Activated CD4-positive, CD25-positive, alpha-beta regulatory T cell treated with anti-CD3 and anti-CD28 coated beads, Interleukin-2, amount 50 U/mL, for 16 hours (primary cell): ENCODE data around the gene FDXR.

Source experiments
- DNase-seq: peaks from one replicate; pipeline ENCODE4 v3.0.0-alpha.2; 2020; ENCODE audit warnings: low read depth, low spot score

Gene FDXR

DNA sequence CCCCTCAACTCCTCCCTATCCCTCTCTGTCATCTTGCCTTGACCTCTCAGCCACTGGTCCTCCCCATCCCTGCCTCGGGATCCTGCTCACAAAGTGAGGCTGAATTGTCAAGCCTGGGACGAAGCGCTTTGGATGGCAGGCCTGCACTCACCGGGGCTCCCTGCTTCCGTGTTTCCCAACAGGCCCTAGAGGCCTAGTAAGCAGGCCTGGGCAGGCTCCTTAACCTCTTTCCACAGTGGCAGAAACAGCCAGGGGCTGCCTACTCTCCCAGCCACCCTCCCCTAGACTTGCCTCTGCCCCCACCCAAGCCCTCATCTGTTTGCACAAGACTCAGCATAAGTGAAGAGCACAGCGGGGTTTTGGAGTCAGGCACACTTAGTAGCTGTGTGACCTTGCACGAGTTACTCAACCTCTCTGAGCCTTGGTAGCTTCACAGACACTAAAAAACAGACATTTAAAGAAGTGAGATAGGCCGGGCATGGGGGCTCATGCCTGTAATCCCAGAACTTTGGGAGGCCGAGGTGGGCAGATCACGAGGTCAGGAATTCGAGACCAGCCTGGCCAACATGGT lies 25.7 kb upstream of the FDXR start:
- DNase-seq, result no peak

DNA sequence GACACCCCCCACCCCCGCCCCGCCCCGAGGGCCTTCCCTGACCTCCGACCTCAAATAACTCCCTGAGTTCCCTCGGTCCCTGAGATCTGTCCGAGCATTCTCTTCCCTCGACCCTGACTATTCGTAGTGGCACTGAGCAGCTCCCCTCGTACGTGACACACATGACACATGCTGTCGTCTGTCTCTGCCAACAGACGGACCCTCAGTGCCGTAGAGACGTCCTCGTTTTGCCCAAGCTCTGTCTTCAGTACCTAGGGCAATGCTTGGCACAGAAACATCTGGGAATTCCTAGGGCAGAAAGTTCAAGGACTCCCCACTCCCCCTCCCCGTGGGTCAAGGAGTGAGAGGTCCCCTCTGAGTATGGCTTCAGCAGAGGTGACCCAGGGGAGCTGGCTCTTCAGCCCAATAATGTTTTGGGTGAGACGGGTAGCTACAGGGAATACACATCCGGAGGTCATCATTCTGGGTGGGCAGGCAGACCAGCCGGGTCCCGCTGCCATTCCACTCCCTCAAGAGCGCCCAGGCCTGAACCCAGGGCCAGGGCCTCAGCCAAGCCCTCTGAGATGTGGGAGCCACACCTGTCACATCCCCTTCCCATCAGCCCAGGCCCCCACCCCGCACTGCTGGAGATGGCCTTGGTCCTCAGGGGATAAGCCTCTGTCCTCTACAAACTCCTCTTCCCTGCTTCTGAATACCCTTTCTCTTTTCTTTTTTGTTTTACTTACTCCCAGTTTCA lies 21.3 kb upstream of the FDXR start:
- DNase-seq, result no peak

DNA sequence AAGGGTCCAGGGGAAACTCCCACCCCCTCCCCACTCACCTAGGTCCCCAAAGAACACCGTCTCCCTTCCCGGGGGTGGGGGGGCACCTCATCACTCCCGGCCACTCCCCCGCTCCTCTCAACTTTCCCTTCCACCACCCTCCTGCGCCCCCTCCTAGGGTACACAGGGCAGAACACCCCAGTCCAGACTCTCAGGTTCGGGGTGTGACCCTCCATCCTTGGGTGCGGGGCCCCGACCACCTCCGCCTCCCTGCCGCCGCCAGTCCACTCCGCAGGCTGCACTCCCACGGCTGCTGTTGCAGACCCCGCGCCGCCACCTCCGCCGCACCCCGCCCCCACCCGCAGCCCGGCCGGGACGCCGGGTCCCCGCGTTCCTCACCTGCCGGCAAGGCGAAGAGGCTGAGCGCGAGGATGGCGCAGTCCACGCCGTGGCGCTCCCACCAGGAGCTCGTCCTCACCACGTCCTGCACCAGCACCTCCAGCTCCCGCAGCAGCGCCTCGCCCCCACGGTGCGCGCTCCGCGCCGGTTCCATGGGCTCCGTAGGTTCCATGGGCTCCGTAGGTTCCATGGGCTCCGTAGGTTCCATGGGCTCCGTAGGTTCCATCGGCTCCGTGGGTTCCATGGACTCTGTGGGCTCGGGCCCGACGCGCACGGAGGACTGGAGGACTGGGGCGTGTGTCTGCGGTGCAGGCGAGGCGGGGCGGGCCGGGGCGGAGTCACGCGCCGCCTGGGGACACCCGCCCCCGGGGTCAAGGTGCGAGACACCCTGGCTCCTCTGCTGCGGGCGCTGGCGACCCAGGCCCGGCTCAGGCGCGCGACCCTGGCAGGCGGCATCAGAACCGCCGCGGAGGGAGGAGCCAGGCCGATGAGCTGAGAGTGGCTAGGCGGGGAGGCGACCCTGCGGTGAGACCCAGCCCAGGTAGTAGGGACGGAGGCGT lies 20.4 kb upstream of the FDXR start, which contains the start of gene FADS6:
FADS6 (minus strand) TSS at position 660 of the 938 bp plus-strand sequence; CDS start at position 622, 38 bp downstream.
- DNase-seq, result no peak

DNA sequence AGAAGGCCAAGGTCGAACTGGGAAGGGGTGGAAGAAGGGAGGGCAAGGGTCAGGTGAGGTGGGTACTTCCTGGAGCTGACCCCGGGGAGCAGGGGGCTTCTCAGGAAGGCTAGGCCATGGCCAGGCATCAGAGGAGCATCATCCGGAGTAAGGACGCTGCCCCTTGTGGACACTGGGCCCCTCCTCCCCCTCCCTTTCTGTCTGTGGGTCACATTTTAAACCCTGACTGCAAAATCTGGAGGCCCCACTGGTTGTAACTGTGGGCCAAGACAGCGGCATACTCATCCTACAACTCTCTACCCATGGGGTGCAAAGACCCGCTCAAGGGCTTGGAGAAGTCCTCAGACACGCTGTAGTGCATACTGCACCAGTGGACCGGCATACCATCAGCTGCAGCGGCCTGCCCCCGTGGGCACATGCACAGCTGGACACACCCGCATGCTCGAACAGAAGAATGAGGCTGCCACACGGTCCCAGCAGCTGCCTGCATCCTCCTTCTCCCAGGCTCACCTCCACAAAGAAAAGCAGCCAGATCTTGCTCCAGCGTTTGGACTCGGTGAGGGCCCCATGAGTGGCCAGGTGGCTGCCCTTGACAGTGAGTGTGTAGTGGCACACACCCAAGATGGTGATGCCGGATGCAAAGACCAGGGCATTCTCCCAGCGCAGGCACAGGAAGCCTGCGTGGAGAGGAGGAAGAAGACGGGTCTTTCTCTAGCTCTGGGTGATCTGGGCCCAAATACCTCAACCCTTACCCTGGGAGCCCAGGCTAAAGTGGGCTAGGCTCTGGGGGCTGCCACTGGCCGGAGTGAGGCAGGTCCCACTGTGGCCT lies 19.4 kb upstream of the FDXR start:
- no peak for DNase-seq

DNA sequence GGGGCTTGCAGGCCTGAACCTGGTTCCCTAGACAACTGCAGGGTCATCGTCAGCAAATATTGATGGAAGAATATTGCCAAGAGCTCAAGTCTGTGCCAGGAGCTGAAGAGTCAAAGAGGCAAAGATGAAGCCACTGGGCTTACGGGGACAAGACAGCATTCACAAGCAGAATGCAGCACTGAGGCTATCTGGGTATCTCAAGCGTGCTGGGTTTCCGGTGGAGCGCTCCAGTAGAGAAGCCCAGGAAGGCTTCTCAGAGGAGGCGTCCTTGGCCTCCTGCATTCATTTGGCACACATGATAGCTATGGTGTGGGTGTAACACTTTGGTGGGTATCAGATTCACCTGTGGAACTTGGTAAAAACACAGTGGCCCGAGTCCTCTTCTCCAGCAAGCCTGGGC lies 17.8 kb upstream of the FDXR start:
- no peak for DNase-seq

DNA sequence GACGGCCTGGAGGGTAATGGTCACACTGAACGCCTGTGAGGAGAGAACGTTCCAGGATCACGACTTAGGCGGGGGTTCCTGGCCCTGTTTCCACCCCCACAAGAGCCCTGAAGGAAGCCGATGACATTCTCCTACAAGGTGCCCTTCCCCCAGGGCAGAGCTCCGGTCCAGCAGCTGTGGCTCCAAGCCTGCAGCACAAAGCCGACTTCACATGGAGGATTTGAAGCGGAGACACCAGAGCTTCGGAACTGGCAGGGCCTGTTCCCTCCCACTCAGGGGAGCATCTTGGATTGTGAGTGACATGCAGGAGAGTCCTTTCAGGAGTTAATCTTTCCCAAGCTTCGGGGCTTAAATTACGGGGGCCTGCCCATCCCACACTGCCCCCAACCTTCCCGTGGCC lies 15.7 kb upstream of the FDXR start:
- no peak for DNase-seq

DNA sequence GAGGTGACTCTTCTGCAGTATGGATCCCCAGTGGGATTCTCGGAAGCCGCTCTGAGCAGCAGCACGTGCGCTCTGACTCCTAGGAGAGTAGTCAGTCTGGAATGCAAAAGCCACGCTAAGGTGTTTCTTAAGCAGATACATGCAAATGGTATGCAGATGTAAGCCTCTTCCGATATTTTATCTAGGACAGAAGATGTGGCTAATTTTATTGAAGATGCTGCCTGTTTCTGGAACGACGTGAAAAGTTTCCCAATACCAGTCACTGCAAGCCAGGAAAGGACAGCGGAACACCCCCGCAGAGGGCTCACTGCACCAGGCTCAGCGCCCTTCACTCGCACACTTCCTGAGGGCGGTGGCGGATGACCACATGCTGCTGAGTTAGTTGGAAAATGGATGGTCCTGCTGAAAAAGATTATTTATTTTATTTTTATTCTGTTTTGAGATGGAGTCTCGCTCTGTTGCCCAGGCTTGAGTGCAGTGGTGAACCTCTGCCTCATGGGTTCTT lies 10.5 kb upstream of the FDXR start:
- no peak for DNase-seq

DNA sequence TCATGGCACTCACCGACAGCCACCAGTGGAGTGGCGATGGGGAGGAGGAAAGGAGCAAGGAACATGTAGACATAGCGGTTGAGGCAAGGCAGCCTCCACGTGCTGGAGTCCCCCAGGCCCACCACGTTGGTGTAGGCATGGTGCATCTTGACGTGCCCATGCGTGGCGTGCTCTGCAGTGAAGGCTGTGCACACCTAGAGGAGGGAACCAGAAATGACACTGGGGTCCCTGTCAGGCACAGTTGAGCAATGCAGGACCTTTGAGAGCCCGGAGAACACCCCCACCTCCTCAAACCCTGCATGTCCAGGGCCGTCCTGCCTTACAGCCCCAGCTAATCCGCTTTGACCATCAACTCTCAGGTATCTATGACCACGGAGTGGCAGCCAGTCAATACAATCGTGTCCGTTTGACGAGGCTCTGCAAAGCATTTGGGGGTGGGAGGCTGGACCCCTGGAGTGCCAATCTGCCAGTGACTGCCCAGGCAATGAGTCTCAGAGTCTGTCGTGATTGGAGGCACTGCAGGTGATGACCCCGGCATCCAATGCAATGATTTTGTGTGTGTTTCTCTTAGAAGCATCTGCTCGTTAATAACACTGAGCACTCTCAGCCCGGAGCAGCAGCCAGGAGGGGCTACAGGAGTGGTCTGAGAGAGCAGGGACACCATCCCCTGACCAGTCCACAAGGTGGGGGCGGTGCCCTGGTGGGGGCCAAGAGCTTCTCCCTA lies 9.9 kb upstream of the FDXR start:
- no peak for DNase-seq

DNA sequence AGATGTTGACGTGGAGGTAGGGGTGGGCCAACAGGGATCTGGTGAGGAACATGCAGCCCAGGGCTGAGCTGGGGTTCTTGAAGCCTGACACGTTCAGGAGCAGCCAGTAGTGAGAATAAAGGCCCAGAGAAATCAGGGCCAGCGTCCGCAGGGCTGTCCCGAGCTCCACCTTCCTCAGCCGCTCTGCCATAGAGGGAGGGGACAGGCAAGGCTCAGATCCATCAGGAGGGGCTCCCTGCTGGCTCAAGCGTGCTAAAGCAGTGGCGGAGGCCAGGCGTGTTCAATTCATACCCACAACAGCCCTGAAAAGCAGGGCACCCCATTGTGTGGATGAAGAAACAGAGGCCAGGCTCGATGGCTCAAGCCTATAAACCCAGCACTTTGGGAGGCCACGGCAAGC lies 8.3 kb upstream of the FDXR start:
- no peak for DNase-seq

DNA sequence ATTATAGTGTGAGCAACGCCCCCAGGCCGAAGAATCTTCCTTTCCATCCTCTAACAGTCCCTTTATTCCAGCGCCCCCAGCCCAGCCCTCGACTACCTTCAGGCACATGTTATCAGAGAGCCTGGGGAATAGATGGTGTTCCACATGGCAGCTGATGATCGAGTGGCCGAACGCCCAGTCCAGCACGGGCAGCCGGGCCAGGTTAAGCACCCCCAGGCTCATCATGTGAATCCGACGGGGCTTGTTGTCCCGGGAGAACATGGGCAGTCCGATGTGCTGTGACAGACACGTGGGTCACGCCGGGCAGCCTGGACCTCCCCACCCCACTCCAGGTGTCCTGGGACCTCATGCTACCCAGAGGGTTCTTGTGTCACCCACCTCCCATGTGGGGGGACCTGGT lies 6.5 kb upstream of the FDXR start:
- no peak for DNase-seq

DNA sequence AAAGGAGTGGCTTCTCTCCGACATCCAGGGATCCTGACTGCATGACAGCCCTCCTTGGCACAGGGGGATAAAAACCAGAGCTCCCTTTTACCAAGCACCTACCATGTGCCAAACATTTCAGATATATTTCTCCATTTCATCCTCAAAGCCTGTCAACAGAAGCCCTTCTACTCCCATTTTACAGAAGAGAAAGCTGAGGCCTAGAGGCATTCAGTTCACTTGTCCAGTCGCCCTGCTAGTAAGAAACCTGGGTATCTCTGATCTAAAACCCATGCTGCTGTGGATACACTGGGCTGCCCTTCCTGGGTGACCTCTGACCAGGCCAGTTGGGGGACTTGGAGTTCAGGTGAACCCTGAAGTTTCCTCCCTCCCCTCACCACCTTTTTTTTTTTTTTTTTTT lies 5.9 kb upstream of the FDXR start:
- no peak for DNase-seq

DNA sequence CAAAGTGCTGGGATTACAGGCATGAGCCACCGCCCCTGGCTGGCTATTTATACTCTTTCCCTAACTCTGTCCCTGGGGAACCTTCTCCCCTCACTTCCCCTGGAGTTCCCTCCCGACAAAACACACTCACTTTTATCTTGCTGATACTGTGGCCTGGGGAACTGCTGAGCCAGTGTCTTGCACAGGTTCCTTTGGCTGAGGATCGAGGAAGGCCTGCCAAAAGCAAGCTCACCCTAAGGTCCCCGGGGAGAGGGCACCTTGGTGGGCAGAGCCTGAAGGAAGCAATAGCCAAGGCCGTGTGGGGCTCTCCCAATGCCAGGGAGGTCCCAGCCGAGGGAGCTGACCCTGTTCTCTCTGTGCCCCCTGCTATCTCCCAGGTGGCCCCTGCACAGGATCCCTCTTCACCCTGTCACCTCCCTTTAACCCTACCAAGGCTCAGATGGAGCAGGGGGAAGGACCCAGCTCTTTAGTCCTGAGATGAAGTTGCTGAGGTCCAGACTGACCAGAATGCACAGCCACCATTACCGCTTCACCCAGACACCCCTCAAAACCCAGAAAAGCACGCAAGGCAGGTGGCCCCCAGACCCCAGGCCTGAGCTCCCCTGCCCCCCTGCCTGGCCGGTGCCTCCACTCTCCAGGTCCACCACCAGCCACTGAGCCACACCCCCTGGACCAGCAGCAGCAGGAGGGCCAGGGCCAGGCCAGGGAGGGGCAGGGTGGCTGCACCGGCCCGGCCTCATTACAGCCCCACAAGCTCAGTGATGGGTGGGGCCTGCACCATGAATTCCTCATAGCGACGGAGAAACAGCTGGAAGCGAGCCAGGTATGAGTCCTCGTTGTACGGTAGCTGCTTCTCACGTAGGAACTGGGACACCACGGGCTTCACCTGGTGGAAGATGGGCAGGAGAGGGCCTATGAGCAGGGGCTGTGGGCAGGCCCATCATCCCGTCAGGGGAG lies 5.1 kb upstream of the FDXR start:
- no peak for DNase-seq

DNA sequence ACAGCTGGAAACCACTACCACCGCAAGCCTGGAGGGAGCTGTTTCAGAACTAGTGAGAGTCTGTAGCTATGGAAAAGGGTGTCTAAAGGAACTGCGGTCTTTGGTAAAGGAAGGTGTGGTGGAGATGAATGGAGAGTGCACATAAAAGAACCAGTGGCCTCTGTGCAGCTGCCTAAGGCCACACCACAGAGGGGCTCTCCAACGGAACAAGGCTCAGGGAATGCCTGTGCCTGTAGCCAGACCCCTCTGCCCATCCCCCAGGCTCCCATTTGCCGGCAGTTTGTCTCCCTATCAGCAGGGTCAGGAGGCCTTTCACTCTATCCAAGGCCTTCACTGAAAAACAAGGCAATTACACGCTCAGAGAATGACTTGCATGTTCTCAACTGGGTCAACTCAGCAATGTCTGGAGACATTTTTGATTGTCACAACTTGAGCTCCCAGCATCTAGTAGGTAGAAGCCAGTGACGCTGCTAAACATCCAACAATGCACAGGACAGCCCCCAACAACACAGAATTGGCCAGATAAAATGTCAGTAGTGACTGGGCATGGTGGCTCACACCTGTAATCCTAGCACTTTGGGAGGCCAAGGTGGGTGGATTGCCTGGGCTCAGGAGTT lies 3.3 kb upstream of the FDXR start:
- no peak for DNase-seq

DNA sequence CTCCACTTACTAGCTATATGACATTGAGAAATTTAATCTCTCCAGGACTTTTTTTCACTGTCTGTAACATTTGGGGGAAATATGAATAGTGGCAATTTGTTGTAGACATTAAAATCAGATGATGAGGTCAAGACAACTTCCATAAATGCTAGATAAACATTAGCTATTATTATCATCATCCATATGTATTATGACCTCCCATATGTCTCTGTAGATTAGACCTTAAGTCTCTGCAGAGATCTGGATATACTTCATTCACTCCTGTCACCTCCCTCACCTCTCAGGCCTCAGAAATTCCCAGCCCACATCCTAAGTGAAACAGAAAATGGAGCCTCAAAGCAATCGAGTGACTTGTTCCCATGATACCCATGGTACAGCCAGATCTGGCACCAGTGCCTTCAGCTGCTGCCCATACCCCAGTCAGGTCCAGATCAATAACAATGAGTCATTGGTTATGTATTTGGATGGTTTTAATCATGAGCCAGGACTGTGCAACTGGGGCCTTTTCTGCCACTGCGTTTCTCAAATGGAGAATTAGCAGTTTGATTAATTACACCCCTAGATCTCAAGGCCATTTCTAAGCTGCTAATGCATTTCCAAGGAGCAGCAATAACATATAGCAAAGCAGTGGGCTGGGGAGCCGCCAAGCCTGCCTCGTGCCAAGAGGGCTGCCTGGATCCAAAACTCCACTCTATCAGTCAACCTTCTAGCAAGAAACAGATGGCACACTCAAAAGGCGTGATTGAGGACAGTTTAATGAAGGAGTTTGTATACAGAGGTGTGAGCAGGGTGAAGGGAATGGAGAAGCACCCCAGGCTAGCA lies 2.6 kb upstream of the FDXR start:
- DNase-seq, result no peak

DNA sequence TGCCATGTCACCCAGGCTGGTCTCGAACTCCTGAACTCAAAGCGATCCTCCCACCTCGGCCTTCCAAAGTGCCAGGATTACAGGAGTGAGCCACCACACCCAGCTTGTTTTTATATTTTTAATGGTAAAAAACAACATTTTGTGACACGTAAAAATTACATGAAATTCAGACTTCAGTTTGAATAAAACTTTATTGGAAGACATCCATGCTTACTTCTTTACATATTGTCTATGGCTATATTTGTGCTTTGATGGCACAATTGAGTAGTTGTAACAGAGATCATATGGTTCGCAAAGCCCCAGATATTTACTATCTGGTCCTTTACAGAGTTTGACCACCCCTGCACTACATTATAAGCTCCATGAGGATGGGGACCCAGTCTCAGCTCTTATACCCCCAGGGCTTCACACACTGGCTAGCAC lies 1.8 kb upstream of the FDXR start:
- DNase-seq, result no peak

DNA sequence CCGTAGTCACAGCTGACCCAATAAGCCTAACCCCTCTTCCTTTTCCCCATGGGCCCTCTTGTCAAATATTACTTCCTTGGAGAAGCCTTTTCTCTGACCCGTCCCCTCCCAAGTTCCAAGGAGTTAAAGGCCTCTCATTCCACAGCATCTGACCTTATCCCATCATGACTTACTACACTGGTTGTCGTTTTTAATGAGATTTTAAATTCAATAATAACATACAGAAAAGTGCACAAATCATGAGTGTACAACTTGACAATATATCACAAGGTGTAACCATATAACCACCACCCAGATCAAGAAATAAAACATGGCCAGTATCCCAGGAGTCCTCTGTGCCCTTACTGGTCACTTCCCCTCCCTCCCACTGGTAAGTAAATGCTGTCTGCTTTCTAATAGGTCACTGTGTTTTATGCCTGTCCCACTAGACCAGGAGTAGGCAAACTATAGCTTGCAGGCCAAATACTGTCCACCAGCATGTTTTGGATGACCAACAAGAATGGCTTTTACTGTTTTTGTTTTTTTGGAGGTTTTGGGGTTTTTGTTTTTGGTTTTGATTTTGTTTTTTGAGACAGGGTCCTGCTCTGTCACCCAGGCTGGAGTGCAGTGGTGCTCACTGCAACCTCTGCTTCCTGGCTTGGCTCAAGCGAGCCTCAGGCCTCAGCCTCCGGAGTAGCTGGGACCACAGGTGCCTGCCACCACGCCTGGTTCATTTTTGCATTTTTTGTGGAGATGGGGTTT lies 1.2 kb upstream of the FDXR start:
- DNase-seq, result no peak

DNA sequence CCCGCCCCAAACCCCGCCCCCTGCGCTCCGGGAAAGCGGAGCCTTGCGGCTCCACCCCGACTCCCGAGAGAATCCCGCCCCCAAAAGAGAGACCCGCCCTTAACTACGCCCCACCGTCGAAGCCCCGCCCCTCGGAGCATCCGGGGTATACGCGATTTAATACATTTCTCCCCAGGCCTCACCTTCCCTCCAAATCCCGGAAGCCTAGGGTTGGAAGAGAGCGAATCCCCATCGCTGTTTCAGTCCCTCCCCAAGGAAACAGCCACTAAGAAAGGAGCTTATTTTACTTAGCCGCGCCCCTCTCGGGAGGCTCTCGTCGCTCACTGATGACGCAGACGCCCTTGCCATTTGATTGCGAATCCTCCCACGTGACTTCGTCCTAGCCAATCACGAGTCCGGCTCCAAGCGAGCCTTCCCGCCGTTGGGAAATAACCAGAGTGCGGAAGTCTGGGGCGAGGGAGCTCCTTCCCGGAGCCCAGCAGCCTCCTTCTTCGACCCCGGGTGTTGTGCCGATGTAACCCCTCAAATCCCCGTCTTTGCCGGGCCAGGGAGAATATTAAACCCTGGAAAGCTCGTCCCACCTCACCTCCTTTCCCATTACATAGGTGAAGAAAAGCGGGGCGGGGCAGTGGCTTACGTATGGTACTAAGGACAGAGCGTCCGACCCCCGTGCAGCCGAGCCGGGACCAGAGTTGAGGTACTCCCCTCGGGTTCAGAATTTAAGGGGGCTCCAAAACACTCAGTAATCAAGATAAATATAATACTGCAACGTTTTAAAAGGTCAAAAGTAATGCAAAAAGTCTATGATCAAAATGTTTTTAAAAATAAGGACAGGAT lies 461 bp upstream of the FDXR start:
- DNase-seq, result peak; percentile 99
